PC-3 (cell line): ENCODE measurements around the gene NECAP2.

Experiments
- EZH2 ChIP-seq: fragments of 300-600 bp; sonication (generic); IDR thresholded peaks from one replicate; pipeline ENCODE4 v1.6.1; 2017; ENCODE audit warnings: antibody characterized with exemption, mild to moderate bottlenecking, low read length; ENCODE audit not compliant: unreplicated experiment
- TF ChIP-seq, protein P1 (sequence below): fragments of 300-600 bp; sonication (generic); conservative IDR thresholded peaks from 2 replicates; pipeline ENCODE4 v1.5.1; 2017; ENCODE audit warnings: antibody characterized with exemption, low read depth, mild to moderate bottlenecking, low read length

DNA sequence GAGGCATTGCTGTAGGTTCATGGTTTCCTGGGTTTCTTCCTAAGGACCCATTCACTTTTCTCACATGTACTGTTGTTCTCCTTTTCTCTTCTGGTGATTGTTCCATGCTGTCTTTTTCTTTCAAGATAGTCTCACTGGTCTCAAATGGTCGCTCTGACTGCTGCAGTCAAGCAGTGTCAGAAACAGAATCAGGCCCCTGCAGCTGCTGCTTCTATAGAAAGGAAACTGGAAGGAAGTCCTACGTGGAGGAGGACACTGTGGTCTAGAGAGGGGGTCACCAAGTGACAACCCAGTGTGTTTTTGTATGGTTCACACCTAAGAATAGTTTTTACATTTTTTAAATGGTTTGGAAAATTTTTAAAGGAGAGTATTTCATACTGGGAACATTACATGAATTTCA is 2.4 kb downstream of the NECAP2 start:
- TF ChIP-seq, protein P1, sequence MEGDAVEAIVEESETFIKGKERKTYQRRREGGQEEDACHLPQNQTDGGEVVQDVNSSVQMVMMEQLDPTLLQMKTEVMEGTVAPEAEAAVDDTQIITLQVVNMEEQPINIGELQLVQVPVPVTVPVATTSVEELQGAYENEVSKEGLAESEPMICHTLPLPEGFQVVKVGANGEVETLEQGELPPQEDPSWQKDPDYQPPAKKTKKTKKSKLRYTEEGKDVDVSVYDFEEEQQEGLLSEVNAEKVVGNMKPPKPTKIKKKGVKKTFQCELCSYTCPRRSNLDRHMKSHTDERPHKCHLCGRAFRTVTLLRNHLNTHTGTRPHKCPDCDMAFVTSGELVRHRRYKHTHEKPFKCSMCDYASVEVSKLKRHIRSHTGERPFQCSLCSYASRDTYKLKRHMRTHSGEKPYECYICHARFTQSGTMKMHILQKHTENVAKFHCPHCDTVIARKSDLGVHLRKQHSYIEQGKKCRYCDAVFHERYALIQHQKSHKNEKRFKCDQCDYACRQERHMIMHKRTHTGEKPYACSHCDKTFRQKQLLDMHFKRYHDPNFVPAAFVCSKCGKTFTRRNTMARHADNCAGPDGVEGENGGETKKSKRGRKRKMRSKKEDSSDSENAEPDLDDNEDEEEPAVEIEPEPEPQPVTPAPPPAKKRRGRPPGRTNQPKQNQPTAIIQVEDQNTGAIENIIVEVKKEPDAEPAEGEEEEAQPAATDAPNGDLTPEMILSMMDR = no peak
- TF ChIP-seq EZH2 = no peak
